ENCODE measurements around the gene PDZK1IP1. TPM values are rescaled to one million over a fixed set of nuclear protein-coding genes. Genes with fewer than 3 reads are reported as not detected.

The PDZK1IP1 gene
- total and polyA plus RNA-seq, 2 of the 13 experiments (the other 11 are each of a cell fraction or from before 2014, with no cell fraction given), result 0.24 to 1.6 TPM

- FAIRE-seq, result no peak
- POLR2A ChIA-PET, result no interaction called here
- no peak for TF ChIP-seq TBX3 (IDR thresholded peaks at IDR 0.05; ENCODE audit: borderline replicate concordance)
- no peak for TF ChIP-seq ZNF292 (CRISPR knock-in tag; IDR thresholded peaks at IDR 0.05; ENCODE audit: borderline replicate concordance, low read depth)
- TF ChIP-seq, protein P1, sequence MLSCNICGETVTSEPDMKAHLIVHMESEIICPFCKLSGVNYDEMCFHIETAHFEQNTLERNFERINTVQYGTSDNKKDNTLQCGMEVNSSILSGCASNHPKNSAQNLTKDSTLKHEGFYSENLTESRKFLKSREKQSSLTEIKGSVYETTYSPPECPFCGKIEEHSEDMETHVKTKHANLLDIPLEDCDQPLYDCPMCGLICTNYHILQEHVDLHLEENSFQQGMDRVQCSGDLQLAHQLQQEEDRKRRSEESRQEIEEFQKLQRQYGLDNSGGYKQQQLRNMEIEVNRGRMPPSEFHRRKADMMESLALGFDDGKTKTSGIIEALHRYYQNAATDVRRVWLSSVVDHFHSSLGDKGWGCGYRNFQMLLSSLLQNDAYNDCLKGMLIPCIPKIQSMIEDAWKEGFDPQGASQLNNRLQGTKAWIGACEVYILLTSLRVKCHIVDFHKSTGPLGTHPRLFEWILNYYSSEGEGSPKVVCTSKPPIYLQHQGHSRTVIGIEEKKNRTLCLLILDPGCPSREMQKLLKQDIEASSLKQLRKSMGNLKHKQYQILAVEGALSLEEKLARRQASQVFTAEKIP (CRISPR knock-in tag; IDR thresholded peaks at IDR 0.05; ENCODE audit: borderline replicate concordance), result no peak
- TF ChIP-seq SOX5 (CRISPR knock-in tag; IDR thresholded peaks at IDR 0.05; ENCODE audit: borderline replicate concordance), result no peak
- TF ChIP-seq, protein P2, sequence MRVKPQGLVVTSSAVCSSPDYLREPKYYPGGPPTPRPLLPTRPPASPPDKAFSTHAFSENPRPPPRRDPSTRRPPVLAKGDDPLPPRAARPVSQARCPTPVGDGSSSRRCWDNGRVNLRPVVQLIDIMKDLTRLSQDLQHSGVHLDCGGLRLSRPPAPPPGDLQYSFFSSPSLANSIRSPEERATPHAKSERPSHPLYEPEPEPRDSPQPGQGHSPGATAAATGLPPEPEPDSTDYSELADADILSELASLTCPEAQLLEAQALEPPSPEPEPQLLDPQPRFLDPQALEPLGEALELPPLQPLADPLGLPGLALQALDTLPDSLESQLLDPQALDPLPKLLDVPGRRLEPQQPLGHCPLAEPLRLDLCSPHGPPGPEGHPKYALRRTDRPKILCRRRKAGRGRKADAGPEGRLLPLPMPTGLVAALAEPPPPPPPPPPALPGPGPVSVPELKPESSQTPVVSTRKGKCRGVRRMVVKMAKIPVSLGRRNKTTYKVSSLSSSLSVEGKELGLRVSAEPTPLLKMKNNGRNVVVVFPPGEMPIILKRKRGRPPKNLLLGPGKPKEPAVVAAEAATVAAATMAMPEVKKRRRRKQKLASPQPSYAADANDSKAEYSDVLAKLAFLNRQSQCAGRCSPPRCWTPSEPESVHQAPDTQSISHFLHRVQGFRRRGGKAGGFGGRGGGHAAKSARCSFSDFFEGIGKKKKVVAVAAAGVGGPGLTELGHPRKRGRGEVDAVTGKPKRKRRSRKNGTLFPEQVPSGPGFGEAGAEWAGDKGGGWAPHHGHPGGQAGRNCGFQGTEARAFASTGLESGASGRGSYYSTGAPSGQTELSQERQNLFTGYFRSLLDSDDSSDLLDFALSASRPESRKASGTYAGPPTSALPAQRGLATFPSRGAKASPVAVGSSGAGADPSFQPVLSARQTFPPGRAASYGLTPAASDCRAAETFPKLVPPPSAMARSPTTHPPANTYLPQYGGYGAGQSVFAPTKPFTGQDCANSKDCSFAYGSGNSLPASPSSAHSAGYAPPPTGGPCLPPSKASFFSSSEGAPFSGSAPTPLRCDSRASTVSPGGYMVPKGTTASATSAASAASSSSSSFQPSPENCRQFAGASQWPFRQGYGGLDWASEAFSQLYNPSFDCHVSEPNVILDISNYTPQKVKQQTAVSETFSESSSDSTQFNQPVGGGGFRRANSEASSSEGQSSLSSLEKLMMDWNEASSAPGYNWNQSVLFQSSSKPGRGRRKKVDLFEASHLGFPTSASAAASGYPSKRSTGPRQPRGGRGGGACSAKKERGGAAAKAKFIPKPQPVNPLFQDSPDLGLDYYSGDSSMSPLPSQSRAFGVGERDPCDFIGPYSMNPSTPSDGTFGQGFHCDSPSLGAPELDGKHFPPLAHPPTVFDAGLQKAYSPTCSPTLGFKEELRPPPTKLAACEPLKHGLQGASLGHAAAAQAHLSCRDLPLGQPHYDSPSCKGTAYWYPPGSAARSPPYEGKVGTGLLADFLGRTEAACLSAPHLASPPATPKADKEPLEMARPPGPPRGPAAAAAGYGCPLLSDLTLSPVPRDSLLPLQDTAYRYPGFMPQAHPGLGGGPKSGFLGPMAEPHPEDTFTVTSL (CRISPR knock-in tag; IDR thresholded peaks at IDR 0.05; ENCODE audit: borderline replicate concordance), result no peak
- TF ChIP-seq RFX5 (IDR thresholded peaks at IDR 0.05; ENCODE audit: low read depth, low read length), result no peak
- no peak for TF ChIP-seq ZNF253 (CRISPR knock-in tag; IDR thresholded peaks at IDR 0.05; ENCODE audit: borderline replicate concordance)
- no peak for TF ChIP-seq MED1 (CRISPR knock-in tag; IDR thresholded peaks at IDR 0.05)
- TF ChIP-seq SP1 (IDR thresholded peaks at IDR 0.05), result no peak
- no peak for TF ChIP-seq SP1 (CRISPR knock-in tag; IDR thresholded peaks at IDR 0.05)
- no peak for TF ChIP-seq ZNF678 (CRISPR knock-in tag; IDR thresholded peaks at IDR 0.05)
- no peak for TF ChIP-seq ZFP1 (CRISPR knock-in tag; IDR thresholded peaks at IDR 0.05)
- TF ChIP-seq AHR (CRISPR knock-in tag; IDR thresholded peaks at IDR 0.05), result no peak
- TF ChIP-seq CCAR2 (optimal IDR thresholded peaks at IDR 0.05; ENCODE audit: low read depth, low read length), result no peak
- no peak for TF ChIP-seq SNAPC2 (CRISPR knock-in tag; IDR thresholded peaks at IDR 0.05)
These were observed 49.2 kb upstream of the PDZK1IP1 start for GRCh38 chr1:47238935-47239592.

More at GRCh38 chr1:47238935-47239592, 49.2 kb upstream of the PDZK1IP1 start:
- H3K79me2 ChIP-seq (ENCODE audit: insufficient read depth, low read length), result no peaks in the 10 kb centered on the region
- no peaks in the 10 kb centered on the region for H3K9me3 ChIP-seq (ENCODE audit: low read length)
- H3K9ac ChIP-seq (ENCODE audit: insufficient read depth, low read depth, low read length), result no peak overlapping the region
- H3K4me1 ChIP-seq (ENCODE audit: insufficient read depth, low read length), result peaks cover 27% of the 10 kb centered on the region
- H2AFZ ChIP-seq (ENCODE audit: low read length), result no peak overlapping the region
- H4K20me1 ChIP-seq (ENCODE audit: insufficient read depth, low read length), result no peaks in the 10 kb centered on the region
- H3K36me3 ChIP-seq (replicated peaks in 1 of 2; ENCODE audit: control insufficient read depth in 1 of 2, insufficient read depth in 2 of 2, low read length in 2 of 2), result no peaks in the 10 kb centered on the region
- BruUV-seq (replicated peaks), result no TSS peak
- ATAC-seq (no peak), DNase-seq (ENCODE audit: low spot score) (no peak)
- H3K4me2 ChIP-seq (ENCODE audit: low read depth, low read length), result no peak overlapping the region
- intact Hi-C loops (cut with micrococcal nuclease; ENCODE audit: unreplicated experiment) (no loop called here), in situ Hi-C loops (cut with HindIII; ENCODE audit: extremely low pct_ligation_motif_present, low pct_unique_long_range_greater_than_20kb) (no loop called here)
- 23% methylated on average over 5 of the region's 5 CpGs for WGBS (ENCODE audit: low lambda C conversion rate)
- H3K27me3 ChIP-seq (ENCODE audit: control insufficient read depth in 1 of 2, insufficient read depth in 2 of 2, low read length in 2 of 2), result peaks cover 3 to 61% of the 10 kb centered on the region in 2 experiments
- H3K4me3 ChIP-seq (replicated peaks in 1 of 3; ENCODE audit: insufficient read depth in 1 of 3, low read depth in 2 of 3, low read length in 3 of 3), result no peak overlapping the region
- H3K27ac ChIP-seq (ENCODE audit: extremely low read length, insufficient read depth, low read length), result no peak overlapping the region
- CTCF ChIA-PET (ENCODE audit: low intra/inter-chr PET ratio, low total read pairs), result no interaction called here

Data from HepG2 (cell line).